Esophagus muscularis mucosa (tissue), 3 donors: ENCODE data around the gene EPHB1.

Experiments used
- POLR2AphosphoS5 ChIP-seq, 2 donors: sonication (generic); formaldehyde crosslinking; IDR thresholded peaks; one replicate each; pipeline ENCODE4 v1.6.1; 2017; ENCODE audit warnings: antibody characterized with exemption in 2 of 2
- TF ChIP-seq, protein P1 (sequence below), 3 experiments: fragments of 200-600 bp in 2 of 3; fragments of 450-650 bp in 1 of 3; sonication (generic) in 2 of 3; IDR thresholded peaks; one replicate each; pipeline ENCODE4 v1.5.1; 2017 to 2019; ENCODE audit warnings: antibody characterized with exemption in 3 of 3, mild to moderate bottlenecking in 2 of 3, moderate library complexity in 1 of 3

DNA sequence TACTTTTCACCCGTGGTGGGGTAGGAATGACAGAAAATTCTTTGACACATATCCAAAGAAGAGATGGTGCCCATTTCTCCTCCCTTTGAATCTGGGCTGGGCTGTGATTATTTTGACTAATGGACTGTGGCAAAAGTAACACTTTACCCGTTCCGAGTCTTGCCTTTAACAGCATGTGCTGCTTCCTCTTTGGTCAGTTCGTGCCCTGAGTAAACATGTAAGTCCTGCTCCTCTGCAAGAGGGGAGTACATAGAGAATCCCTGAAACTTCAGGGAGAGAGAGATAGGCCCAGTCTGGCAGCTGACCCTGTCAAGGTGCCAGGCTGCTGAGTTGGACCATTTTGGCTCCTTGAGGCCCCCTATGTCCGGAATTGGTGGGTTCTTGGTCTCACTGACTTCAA, 243.1 kb downstream of the EPHB1 start:
- TF ChIP-seq, protein P1, sequence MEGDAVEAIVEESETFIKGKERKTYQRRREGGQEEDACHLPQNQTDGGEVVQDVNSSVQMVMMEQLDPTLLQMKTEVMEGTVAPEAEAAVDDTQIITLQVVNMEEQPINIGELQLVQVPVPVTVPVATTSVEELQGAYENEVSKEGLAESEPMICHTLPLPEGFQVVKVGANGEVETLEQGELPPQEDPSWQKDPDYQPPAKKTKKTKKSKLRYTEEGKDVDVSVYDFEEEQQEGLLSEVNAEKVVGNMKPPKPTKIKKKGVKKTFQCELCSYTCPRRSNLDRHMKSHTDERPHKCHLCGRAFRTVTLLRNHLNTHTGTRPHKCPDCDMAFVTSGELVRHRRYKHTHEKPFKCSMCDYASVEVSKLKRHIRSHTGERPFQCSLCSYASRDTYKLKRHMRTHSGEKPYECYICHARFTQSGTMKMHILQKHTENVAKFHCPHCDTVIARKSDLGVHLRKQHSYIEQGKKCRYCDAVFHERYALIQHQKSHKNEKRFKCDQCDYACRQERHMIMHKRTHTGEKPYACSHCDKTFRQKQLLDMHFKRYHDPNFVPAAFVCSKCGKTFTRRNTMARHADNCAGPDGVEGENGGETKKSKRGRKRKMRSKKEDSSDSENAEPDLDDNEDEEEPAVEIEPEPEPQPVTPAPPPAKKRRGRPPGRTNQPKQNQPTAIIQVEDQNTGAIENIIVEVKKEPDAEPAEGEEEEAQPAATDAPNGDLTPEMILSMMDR (IDR thresholded peaks at IDR 0.05): no peak
- no peak for TF ChIP-seq POLR2AphosphoS5 (IDR thresholded peaks at IDR 0.05)
